ENCODE results near the gene NECAP2. TPM values are rescaled to one million over a fixed set of nuclear protein-coding genes. Genes with fewer than 3 reads are reported as not detected.
A peak's percentile ranks its signal among the peaks of the same experiment; 100 is the strongest.

The NECAP2 gene
- total RNA-seq (2012; rRNA removed): 79.7 and 85.1 TPM in 2 replicates
- 80.2 and 80.5 TPM in 2 replicates for polyA plus RNA-seq (2012; rRNA removed)
- 74.6 and 84.1 TPM in 2 replicates for polyA plus RNA-seq (2012; cell fraction: cytosol; rRNA removed)
- 43.3 and 54.5 TPM in 2 replicates for polyA plus RNA-seq (2012; cell fraction: nucleus; rRNA removed; ENCODE audit: low replicate concordance)
- Bru-seq, nascent RNA: percentile 76 among the genes with signal in this experiment
- BruChase-seq, experiment 1, labeled RNA remaining after a 6-hour chase: percentile 84 among the genes with signal in this experiment
- percentile 74 among the genes with signal in this experiment for BruChase-seq, experiment 2, labeled RNA remaining after a 2-hour chase
- long read RNA-seq, full-length matches to known transcripts: 68 of 123 reads
- long read RNA-seq, partial matches to known transcripts: 50 of 123 reads
- long read RNA-seq, other reads (novel, unspliced or antisense): 5 of 123 reads

GRCh38 chr1:16440470-16441281, at the start of gene NECAP2:
Gene NECAP2 (plus strand): TSS chr1:16440724. CDS start chr1:16440762, 38 bp downstream.
- H3K23ac ChIP-seq (ENCODE audit: low read depth, low read length): peak within 1 kb of the TSS; percentile 91
- TF ChIP-seq BHLHE40 (IDR thresholded peaks at IDR 0.05; ENCODE audit: low read depth, low read length) (0 out of 2 replicates have a peak, but pooled peaks have one; percentile 37), RAD21 (IDR thresholded peaks at IDR 0.05; ENCODE audit: low read length) (peak; percentile 46), CHD1 (IDR thresholded peaks at IDR 0.05; ENCODE audit: low read depth, low read length) (no peak), CTCF (conservative IDR thresholded peaks at IDR 0.05; ENCODE audit: low read depth, low read length) (peak; percentile 95), RFX5 (IDR thresholded peaks at IDR 0.05; ENCODE audit: low read depth, low read length) (no peak), SMC3 (IDR thresholded peaks at IDR 0.05; ENCODE audit: low read depth, low read length) (peak; percentile 54), MAZ (IDR thresholded peaks at IDR 0.05; ENCODE audit: borderline replicate concordance, low read depth, low read length) (peak; percentile 68; the same call in 1 of the 2 replicates), ELK1 (IDR thresholded peaks at IDR 0.05; ENCODE audit: borderline replicate concordance, low read depth, low read length) (no peak), POLR2A (IDR thresholded peaks at IDR 0.05; ENCODE audit: low read depth, low read length) (peak; percentile 92), CEBPB (IDR thresholded peaks at IDR 0.05; ENCODE audit: low read depth, low read length) (no peak), MAFK (IDR thresholded peaks at IDR 0.05; ENCODE audit: low read depth, low read length) (no peak), FOS (IDR thresholded peaks at IDR 0.05; ENCODE audit: low read depth, low read length) (no peak)

More at GRCh38 chr1:16440470-16441281, at the start of gene NECAP2:
- Histone ChIP-seq H3K56ac (ENCODE audit: extremely low read depth, insufficient read depth, low read length) (peak within 1 kb of the TSS; percentile 81), H3K4ac (ENCODE audit: low read depth, low read length) (peak within 1 kb of the TSS; percentile 91), H3K14ac (replicated peaks; ENCODE audit: low read depth, low read length) (peak within 1 kb of the TSS; percentile 96), H3K27me3 (ENCODE audit: control insufficient read depth, insufficient read depth, low read length) (no peaks in the 10 kb centered on the region), H3K4me1 (ENCODE audit: control insufficient read depth, insufficient read depth, low read length) (peaks cover 2% of the 10 kb centered on the region), H2AK5ac (ENCODE audit: low read depth, low read length) (peak within 1 kb of the TSS; percentile 95), H2BK15ac (ENCODE audit: low read depth, low read length) (peak within 1 kb of the TSS; percentile 63; the same call in 1 of the 3 replicates), H3K9me3 (ENCODE audit: control insufficient read depth, insufficient read depth, low read length) (no peaks in the 10 kb centered on the region), H3K4me3 (ENCODE audit: insufficient read depth, low read depth, low read length) (peak within 1 kb of the TSS; percentile 92), H3K79me1 (ENCODE audit: low read depth in 1 of 2, low read length in 2 of 2) (peaks cover 25 to 53% of the 10 kb centered on the region in 2 experiments), H2BK20ac (ENCODE audit: low read depth, low read length) (peak within 1 kb of the TSS; percentile 66; the same call in 1 of the 2 replicates), H4K91ac (ENCODE audit: insufficient read depth, low read depth, low read length) (peak within 1 kb of the TSS; percentile 87), H4K20me1 (ENCODE audit: insufficient read depth, low read length) (peaks cover 17% of the 10 kb centered on the region; the same call in 1 of the 2 replicates), H3K9me1 (ENCODE audit: insufficient read depth, low read length) (peaks cover 6% of the 10 kb centered on the region; the same call in 1 of the 2 replicates), H3K4me2 (ENCODE audit: low read depth, low read length) (peak within 1 kb of the TSS; percentile 96), H4K8ac (ENCODE audit: low read depth in 2 of 2, low read length in 2 of 2) (peak within 1 kb of the TSS; percentile 86 to 99), H3K18ac (ENCODE audit: low read depth, low read length) (peak within 1 kb of the TSS; percentile 76; the same call in 1 of the 2 replicates), H4K5ac (ENCODE audit: low read depth, low read length) (peak within 1 kb of the TSS; percentile 96), H3K9ac (ENCODE audit: low read depth, low read length) (peak within 1 kb of the TSS; percentile 90), H2BK120ac (ENCODE audit: low read depth, low read length) (peak within 1 kb of the TSS; percentile 86), H3K27ac (ENCODE audit: insufficient read depth, low read length) (peak within 1 kb of the TSS; percentile 84), H3K36me3 (ENCODE audit: control insufficient read depth, insufficient read depth, low read length) (peaks cover 21% of the 10 kb centered on the region), H2AK9ac (replicated peaks; ENCODE audit: low read depth, low read length, poor library complexity) (peak within 1 kb of the TSS; percentile 99), H2BK5ac (ENCODE audit: low read depth, low read length, poor library complexity, severe bottlenecking) (peak within 1 kb of the TSS; percentile 81), H2AFZ (replicated peaks; ENCODE audit: low read length, poor library complexity) (peak within 1 kb of the TSS; percentile 96)
- ChIA-PET CTCF (interaction anchor here (0.9 to 1.2 kb wide), 4 partner anchors 14 to 72 kb away, joined by 3 read pairs; no protein-coding TSS in a partner anchor), POLR2A (ENCODE audit: unreplicated experiment) (interaction anchor here (0.6 kb wide), 1 partner anchor 73 kb away, joined by 3 read pairs; no protein-coding TSS in a partner anchor)
- intact Hi-C loops (cut with micrococcal nuclease) (loop anchor here (1.0 kb wide), 1 partner anchor 72 kb away; no protein-coding TSS in a partner anchor), dilution Hi-C loops (cut with HindIII; ENCODE audit: low sequenced_read_pairs, unreplicated experiment) (no loop called here), in situ Hi-C loops (cut with MboI; ENCODE audit: low sequenced_read_pairs) (no loop called here)
- peak; percentile 98 for ATAC-seq (ENCODE audit: low read depth)
- WGBS, 2 experiments (ENCODE audit: extremely low coverage in 2 of 2, insufficient read length in 1 of 2): 0% methylated on average over 34 of the region's 68 CpGs; no CpG with 5 or more reads in 1 of the 2 experiments
- BruUV-seq (replicated peaks): TSS peak; percentile 37
- DNase-seq: peak; percentile 91
